Fibroblast of mammary gland (primary cell): ENCODE data around the gene LGR4.

Experiments used
- DNase-seq: peaks from one replicate; pipeline ENCODE4 v3.0.0-alpha.2; 2010; ENCODE audit warnings: low read depth
- H3K4me3 ChIP-seq: 2 replicates; pipeline ENCODE4 v1.5.1; 2011; ENCODE audit warnings: low read depth, mild to moderate bottlenecking, low read length, moderate library complexity; ENCODE audit not compliant: control insufficient read depth
- CTCF ChIP-seq: conservative IDR thresholded peaks from 2 replicates; pipeline ENCODE4 v1.5.1; 2011; ENCODE audit warnings: low read depth, low read length, inconsistent platforms; ENCODE audit not compliant: control insufficient read depth, insufficient read depth

The LGR4 gene

DNA sequence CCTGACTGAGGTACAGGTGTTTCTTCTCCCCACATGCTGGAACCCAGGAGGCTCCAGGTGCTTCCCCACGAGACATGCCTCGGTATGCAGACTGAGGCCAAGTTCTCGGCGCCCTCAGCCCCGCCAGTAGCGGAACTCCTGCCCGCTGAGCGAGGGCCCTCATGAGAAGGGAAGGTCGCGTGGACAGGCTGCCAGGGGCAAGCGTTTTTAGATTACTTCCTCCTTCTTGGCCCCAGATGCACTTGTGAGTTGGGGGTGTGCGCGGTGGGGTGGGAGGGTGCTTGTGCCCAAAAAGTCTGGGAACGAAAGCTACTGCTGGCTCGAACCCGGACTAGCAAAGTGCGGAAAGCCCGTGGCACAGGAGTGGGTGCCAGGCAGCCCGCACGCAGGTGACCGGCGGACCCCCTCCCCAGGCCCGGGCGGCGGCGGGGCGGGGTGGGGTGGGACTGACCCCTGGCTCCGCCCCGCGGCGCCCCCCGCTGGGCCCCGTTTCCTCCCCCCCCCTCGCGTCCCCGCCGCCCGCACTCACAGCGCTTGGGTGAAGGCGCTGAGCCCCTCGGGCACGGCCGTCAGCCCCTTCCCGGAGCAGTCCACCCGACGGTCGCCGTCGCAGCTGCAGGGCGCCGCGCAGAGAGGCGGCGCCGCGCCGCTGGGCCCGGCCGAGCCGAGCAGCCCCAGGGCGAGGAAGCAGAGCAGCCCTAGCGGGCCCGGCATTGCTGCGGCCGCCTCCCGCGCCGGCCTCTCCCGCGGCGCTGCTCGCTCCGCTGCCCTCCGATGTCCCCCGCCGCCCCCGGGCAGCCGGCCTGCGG lies 797 bp downstream of the LGR4 start:
- TF ChIP-seq CTCF = no peak
- peak overlapping the region; percentile 72 for H3K4me3 ChIP-seq
- DNase-seq = no peak

- TF ChIP-seq CTCF = no peak
- peak overlapping the region; percentile 46 for H3K4me3 ChIP-seq
- no peak for DNase-seq
Measured at GRCh38 chr11:27470826-27471588, 1.6 kb downstream of the LGR4 start.

DNA sequence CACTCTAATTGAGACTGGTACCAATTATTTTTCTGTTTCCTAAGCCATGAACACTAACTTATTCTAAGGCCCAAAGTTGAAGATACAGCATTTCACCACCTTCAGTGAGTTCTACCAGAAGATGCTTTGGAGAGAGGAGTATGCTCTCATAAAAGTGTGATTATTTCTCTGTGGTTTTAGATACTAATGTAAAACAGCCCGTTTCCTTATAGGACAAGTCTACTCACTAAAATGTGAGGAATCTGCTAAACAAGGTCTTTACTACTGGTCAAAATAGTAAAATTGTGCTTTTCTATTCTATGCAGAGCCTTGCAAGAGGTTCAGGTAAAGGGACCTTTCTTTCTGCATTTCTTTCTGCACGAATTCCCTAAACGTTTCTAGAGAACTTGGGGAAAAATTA lies 2.4 kb downstream of the LGR4 start:
- no peak overlapping the region for H3K4me3 ChIP-seq
- no peak for DNase-seq
- TF ChIP-seq CTCF = no peak

DNA sequence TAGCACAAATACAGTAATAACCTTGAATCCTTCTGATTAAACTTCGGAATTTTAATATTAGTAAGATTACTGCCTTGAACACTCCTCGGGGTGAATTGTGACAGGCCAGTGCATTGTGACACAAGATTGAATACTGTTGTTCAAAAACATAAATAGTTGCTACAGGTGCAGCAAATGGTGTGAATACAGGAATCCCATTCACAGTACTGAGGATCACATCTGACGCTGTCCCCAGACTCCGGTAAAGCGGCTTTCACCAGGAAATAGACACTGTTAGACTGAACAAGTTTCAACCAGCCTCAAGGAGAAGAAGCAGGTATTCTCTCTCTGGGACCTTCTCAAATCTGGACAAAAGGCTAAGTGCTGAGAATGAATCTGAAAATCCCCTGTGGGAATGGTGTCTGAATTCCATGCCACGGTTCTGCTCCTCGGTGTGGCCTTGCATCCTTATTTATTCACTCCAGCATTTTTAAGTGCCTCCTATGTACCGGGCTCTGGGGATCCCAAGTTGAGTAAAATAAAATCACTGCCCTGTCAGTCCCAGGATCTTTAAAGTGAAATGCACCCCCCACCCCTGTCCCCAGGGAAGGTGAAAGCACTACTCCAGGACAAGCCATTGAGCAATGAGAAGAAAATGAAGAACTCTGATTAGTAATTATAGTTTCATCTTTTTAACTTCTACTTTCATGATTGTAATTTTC lies 3.4 kb downstream of the LGR4 start:
- H3K4me3 ChIP-seq = no peak overlapping the region
- TF ChIP-seq CTCF = no peak
- DNase-seq = no peak

GRCh38 chr11:27468209-27468994 lies 4.2 kb downstream of the LGR4 start:
- DNase-seq = peak; percentile 67
- no peak overlapping the region for H3K4me3 ChIP-seq
- TF ChIP-seq CTCF = no peak
